Measurements from ENCODE around the gene RAB21. TPM values are rescaled to one million over a fixed set of nuclear protein-coding genes. Genes with fewer than 3 reads are reported as not detected.
A peak's percentile ranks its signal among the peaks of the same experiment; 100 is the strongest.
"Not testable (repeated sequence)": the region's sequence is repeated elsewhere in the genome, so short reads cannot be mapped to it uniquely, and the experiment has no call there.

Gene RAB21
- polyA plus RNA-seq, 3 donors: 51.5 to 62.2 (median 61.5) TPM

DNA sequence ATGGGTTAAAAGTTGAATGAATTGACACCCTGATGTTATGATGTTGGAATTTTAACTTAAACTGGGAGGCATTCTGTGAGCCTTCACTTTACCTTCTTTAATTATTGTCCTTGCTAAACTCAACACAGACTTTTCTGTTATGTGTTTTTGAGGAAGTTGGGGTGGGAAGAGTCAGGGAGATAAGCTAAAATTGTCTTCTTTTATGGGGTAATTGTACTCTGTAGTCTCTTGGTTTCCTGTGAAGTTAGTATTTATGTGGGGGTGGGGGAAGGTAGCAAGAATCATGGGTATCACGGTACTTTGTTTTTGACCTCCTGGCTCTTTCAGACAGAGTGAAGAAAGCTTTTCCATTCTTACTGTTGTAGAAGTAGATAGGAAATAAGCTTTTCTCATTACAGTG, 32.9 kb downstream of the RAB21 start:
- DNase-seq: no peak

DNA sequence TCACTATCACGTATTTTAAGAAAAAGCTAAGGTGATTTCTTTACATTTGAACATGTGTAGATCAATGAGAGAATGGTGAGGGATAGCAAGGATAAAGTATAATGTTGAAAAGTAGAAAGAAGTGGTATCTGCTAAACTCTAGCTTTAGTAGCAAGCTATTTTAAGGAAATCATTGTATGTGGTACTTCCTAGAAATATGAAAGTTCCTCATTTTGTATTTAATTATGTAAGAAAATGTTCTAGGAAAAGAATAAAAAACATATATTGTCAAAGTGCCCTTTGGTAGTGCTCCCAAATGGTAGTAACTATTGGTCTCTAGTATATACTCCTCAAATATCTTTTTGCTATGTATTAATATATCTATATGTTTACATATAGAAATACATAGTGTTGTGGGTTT, 35.7 kb downstream of the RAB21 start:
- DNase-seq: no peak

DNA sequence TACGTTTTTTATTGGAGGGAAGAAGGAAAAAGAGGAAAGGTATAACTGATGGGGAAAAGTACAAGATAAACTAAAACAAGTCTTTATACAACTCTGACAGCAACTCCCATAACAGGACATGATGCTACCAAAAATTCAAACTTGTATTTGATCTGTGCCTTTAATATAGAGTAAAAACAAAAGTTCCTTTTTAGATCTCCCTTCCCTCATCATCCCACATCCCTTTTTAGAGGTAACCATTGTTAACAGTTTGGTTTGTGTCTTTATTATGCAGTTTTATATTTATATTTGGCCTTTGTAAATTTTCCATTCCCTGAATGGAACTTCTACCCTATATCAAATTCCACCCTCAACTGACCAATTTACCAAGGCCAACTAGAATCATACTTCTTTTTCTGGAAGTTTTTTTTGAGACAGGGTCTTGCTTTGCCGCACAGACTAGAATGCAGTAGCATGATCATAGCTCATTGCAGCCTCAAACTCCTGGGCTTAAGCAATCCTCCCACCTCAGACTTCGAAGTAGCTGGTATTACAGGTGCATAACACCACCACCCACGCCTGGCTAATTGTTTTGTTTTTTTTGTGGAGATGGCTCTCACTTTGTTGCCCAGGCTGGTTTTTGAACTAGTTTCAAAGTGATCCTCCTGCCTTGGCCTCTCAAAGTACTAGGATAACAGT, 36.9 kb downstream of the RAB21 start:
- DNase-seq: no peak

DNA sequence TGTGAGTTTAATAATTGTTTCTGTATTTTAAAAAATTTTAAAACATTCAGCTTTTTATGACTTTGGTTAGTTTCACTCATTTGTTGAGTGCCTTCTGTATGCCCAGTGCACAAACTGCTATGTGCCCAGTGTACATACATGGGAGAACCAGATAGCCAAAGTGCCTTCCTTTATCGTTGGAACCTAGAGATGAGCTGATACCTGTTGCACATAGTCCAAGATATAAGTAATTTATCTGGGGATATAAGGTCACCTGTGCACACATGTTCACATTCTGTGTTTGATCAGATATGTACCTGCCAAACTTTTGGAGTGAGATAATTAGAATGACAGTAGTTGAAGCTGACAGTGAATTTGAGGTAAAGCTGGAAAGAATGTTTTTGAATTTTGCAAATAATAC, 37.9 kb downstream of the RAB21 start:
- no peak for DNase-seq

DNA sequence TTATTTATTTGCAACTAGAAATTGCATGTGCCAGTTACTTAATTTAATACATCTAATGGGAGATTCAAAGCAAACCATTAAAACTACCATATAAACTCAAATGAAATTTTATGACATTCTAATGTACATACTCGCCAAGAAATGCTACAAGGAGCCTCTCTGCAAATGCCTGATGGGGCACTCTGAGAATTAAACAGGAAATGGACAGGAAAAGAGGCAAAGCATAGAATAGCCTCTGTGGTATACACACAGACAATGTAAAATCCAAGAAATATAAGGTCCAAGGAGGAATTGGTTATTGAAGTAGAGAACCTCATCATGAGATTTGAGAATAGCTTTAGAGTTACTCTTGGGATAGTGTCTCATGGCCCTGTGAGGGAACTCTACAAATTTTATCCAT, 41.2 kb downstream of the RAB21 start:
- no peak for DNase-seq

DNA sequence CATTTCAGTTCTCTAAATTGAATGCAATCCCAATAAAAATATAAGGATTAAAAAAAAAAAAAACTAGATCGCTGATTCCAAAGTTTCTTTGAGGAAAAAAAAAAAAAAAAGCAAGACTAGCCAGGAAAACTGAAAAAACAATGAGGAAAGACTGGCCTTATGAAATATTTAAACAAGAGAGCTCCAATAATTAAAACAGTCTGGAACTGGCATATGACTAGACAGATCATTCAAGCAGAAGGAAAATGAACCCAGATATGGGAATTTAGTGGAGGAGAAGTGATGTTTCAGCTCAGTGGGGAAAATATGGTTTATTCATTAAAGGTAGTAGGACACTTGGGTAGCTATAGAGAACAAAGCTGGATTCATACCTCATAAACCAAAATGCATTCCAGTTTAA, 42.9 kb downstream of the RAB21 start:
- DNase-seq: no peak

DNA sequence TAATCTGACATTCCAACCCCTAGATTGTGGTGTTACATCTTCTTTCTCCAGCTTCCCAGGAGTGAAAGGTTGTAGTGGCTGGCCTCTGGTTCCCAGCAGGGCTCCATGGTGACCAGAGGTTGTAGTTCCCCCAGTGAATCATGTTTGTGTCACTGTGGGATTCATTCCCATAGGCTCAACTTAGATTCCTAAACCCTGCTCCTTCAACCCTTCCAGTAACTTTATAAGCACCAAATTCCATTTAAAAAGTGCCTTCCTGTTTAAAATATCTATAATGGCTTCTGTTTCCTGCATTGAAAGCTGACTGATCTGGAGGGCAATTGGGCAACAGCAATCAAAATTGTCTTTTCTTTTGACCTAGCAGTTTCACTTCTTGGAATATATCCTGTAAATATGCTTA, 44.4 kb downstream of the RAB21 start:
- DNase-seq: no peak

DNA sequence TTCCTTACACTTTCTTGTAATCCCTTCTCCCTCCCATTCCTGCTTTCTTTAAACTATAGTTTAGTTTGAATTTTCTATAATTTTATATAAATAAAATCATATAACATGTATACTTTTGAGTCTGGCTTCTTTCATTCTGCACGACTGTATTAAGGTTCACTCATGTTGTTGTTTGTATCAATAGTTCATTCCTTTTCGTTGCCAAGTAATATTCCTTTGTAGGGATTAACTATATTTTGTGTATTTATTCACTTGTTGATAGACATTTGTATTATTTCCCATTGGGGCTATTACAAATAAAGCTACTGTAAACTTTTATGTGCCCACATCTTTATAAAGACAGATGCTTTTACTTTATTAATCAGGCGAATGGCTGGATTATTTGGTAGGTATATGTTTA, 45.5 kb downstream of the RAB21 start:
- DNase-seq: no peak

DNA sequence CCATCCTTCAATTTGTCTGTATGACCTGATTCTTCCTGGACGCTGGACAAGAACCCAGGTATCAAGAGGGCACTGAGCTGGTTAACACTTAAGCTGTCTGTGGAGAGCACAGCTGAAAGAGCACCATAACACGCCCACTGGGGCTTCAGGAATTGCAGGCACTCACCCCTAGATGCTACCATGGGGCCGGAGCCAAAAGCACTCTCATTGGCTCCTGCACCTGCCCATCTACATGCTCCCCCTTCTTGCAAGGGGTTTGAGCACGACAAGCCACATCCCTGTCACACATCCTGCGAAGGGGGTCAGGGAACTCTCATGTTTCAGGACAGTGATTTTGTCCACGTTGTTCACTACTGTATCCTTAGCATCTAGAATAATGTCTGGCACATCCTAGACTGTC, 49.8 kb downstream of the RAB21 start:
- no peak for DNase-seq

DNA sequence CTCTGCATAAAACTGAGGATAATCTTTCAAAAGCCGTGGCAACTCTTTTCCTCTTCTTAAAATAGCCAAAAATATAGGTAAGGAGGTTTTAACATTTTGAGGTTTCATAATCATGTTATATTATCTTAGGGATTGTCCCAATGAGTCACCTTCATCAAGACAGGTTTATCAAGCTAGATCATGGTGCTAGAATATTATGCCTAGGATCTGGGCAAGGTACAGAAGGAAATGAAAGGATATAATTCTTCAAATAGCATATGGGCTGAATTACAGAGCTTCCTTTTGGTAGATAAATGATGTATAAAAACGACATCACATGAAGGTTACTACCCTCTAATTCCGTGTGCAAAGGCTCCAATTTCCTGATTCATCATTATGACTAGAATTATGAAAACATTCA, 56.3 kb downstream of the RAB21 start:
- DNase-seq: no peak

DNA sequence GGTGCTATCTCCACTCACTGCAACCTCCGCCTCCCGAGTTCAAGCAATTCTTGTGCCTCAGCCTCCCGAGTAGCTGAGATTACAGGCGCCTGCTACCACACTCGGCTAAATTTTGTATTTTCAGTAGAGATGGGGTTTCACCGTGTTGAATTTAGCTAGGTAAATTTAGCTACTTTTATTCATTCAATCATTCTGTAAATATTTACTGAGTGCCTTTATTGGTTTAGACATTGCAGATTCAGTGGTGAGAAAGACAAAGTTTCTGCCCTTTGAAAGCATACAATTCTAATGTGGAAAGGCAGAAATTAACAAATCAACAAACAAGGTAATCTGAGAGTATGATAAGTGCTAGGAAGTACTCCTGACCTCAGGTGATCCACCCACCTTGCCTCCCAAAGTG, 60.6 kb downstream of the RAB21 start:
- not testable (repeated sequence) for DNase-seq

DNA sequence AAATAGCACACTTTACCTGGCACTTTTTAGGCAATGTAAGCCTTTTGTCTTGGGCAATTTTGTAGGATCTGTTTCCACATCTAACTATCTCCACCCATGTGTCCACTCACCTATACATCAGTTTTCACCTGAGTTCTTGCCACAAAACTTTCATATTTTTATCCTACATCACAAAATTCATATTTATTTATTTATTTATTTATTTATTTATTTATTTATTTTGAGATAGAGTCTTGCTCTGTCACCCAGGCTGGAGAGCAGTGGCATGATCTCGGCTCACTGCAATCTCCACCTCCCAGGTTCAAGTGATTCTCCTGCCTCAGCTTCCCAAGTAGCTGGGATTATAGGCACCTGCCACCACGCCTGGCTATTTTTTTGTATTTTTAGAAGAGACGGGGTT, 67.4 kb downstream of the RAB21 start:
- not testable (repeated sequence) for DNase-seq

DNA sequence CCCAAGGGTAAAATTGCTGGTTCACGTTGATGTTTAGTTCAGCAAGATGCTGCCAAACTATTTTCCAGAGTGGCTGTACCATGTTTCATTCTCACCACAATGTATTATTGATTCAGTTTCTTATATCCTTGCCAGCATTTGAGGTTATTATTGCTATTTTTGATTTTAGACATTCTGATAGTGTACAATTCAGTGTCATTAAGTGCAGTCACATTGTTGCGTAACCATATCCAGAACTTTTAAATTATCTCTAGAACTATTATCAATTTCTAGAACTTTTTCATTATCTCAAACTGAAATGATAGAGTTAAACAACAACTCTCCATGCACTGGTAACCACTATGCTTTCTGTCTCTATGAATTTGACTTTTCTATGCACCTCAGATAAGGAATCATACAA, 74.2 kb downstream of the RAB21 start:
- DNase-seq: no peak

DNA sequence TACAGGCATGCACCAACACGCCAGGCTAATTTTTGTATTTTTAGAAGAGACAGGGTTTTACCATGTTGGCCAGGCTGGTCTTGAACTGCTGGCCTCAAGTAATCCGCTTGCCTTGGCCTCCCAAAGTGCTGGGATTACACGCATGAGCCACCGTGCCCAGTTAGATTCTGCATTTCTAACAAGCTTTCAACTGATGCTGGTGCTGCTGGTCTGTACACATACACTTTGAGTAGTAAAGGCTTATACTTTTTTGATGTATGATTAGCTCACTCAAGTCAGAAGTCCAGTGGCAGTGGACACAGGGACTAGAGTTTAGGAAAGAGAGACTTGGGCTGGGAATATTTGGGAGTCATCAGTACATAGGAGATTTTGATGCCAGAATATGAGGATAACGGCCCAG, 82.7 kb downstream of the RAB21 start:
- DNase-seq: no peak

DNA sequence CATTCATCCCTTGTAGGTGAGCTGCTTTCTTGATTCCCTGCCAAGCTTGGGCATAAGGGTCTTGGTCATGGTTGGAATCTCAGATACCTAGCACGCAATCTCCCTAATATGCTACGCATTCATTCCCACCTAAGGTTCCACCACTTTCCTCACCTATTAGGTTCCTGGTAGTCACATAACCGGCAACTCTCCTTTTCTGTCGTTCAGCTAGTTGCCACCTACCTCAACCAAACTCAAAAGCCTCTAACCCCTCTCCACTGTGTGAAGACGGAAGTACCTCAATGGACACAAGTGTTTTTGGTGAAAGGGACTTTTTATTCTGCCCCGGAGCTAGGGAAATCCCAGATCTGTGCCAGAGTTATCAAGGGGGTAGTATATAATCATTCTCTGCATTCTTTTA, 83.6 kb downstream of the RAB21 start:
- no peak for DNase-seq

DNA sequence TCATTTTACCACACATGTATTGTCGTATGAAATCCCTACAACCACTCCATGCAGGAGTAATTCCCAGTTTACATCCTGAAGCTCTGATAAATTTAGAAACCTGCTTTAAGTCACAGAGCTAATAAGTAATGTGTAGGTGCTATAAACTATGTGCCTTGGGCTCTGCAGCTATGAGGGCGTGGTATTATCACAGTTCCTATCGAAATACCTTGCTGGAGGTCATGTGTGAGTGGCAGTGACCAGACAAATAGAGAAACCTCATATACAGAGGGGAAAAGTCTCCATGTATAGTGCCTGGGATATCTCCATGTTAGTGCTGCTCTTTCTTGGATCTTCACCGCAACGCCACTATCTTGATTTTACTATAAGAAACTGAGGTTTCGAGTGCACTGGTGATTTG, 84.0 kb downstream of the RAB21 start:
- DNase-seq: no peak

DNA sequence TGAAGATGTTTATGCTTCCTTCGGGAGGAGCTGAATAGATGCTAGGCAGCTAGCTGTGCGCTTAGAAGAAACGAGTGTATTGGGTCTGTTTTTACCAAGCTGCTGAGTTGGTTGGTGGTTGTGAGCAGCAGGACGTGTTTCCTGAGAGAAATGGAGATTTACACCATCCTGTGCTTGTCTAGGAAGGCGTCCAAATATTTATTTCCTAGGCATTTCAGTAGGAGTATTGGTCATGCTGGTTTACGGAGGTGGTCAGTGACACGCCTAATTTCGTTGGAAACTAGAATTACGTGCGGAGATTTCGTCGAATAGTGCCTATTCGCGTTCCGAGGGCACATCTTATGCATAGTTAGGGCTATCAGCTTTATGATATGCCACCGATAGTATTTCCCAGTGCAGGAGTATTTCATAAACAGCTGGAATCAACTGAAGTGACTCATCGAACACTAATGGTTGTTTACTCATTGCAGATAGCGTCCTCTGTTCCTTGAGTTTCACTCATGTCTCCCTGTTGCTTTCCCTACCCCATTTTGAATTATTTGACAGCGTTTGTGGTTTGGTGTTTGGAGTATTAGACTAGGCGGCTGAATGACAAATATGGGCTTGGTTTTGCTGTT, 85.7 kb downstream of the RAB21 start:
- DNase-seq: peak; percentile 17

DNA sequence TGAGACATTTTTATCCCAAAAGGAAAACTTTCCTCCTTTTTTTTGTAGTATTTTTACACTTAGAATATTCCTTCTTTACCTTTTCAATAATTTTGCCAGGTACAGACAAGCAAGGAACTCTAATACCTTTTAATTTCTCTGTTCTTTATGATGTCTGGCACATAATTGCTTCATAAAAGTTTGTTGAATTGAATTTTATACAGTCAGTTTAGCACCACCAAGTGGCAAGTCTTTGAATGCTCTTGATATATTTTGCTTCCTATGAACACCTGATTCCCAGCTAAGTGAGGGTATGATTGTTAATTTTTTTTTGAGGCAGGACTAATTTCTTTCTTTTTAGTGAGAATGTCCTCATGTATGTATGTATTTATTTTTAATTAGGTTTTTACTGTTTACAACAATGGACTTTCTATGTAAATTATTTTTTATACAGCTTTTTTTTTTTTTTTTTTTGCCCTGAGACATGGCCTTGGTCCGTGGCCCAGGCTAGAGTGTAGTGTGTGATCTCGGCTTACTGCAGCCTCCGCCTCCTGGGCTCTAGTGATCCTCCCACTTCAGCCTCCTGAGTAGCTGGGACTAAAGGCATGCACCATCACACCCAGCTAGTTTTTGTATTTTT, 91.8 kb downstream of the RAB21 start:
- DNase-seq: no peak

DNA sequence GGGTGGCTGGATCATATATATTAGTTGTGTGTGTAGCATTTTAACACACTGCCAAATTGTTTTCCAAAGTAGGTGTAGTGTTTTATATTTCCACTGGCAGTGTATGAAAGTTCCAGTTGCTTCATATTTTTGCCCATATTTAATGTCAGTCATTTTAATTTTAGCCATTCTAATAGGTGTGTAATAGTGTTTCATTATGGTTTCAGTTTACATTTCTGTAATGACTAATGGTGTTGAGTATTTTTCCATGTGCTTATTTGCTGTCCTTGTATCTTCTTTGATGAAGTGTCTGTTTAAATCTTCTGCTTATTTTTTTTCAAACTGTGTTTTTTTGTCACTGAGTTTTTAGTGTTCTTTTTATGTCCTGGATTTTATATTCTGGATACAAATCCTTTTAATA, 93.5 kb downstream of the RAB21 start:
- no peak for DNase-seq

DNA sequence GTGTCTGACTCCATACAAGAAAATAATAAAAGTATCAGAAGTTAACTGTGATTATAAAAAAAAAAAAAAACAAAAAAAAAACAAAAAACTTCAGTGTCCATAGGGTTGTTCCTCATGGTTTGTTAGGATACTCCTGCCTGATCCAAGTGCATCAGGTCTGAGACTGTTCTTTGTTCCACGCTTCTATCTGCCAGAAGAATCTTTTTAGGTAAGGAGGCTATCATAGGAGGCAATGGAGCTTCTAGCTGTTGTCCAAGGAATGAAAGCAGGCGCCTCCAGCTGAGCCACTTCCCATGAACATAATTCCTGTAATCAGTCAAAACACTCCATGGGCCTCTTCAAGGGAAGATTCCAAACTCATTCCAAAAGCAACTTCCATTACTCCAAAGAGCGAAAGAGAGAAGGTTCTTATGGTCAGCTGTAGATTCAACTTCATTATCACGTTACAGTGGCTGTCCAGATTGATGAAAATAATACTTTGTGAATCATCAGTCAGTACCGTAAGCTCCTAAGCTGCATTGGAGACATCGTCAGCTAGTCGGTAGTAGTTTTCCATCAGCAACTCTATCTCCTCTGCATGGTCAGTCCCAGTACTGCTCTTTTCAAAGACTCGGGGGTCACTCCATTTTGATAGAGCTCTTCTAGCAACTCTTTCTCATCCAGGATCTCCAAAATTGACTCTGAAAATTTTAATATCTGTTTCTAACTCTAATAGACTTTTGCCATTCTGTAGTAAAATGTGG, 94.6 kb downstream of the RAB21 start:
- DNase-seq: no peak

Data from renal pelvis (tissue), 4 donors.